T1000 (cell line): Measurements from ENCODE around the gene GPR3.

Source experiments
- DNase-seq: peaks from one replicate; lab custom pipeline; 2025; ENCODE audit warnings: mixed read lengths; lab: John Stamatoyannopoulos, UW

The GPR3 gene, protein sequence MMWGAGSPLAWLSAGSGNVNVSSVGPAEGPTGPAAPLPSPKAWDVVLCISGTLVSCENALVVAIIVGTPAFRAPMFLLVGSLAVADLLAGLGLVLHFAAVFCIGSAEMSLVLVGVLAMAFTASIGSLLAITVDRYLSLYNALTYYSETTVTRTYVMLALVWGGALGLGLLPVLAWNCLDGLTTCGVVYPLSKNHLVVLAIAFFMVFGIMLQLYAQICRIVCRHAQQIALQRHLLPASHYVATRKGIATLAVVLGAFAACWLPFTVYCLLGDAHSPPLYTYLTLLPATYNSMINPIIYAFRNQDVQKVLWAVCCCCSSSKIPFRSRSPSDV

DNA sequence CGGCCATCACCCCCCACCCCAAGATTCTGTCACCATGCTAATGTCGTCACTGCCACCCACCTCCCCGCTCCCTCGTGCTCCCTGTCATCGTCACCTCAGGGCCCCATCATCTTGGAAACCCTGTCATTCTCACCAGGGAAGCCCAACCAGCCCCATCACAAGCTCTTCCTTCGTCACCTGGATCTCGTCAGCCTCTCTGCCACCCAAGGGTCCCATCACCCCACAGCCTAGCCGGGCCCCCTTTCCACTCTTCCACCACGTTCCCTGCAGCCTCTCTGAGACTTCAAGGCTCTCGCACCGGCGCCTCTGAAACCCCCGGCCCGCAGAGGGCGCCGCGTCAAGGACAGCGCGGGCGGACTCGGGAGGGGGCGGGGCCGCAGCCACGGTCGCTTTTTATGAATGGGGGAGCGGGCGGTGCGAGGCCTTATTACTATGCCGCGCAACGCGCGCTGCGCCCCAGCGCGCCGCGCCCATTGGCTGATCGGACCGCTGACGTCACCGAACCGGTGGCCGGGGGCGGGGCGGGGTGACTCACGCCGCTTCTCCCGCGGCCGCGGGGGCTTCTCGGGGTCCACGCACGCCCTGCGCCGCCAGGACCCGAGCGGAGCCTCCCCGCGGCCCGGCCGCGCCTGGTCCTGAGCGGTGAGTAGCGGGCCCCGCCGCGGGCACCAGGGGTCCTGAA, at the start of gene GPR3:
GPR3 (plus strand) TSS at position 527 of the 682 bp plus-strand sequence. CDS start 1,177 bp downstream, outside the sequence.
- DNase-seq: peak; percentile 89

GRCh38 chr1:27342778-27343638, 49.4 kb upstream of the GPR3 start:
- DNase-seq: no peak

GRCh38 chr1:27343639-27344025, 48.8 kb upstream of the GPR3 start:
- DNase-seq: no peak

GRCh38 chr1:27345272-27345671, 47.1 kb upstream of the GPR3 start:
- no peak for DNase-seq

DNA sequence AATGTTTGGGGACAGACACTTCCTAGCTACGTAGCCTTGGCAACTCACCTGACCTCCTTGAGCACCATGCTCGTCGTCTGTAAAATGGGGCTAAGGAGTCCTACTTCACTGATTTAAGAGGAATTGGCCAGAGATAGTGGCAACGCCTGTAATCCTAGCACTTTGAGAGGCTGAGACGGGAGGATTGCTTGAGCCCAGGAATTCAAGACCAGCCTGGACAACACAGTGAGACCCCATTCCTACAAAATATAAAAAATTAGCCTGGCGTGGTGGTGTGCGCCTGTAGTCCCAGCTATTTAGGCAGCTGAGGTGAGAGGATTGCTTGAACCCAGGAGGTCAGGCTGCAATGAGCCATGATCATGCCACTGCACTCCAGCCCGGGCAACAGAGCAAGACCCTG, 46.1 kb upstream of the GPR3 start:
- no peak for DNase-seq

DNA sequence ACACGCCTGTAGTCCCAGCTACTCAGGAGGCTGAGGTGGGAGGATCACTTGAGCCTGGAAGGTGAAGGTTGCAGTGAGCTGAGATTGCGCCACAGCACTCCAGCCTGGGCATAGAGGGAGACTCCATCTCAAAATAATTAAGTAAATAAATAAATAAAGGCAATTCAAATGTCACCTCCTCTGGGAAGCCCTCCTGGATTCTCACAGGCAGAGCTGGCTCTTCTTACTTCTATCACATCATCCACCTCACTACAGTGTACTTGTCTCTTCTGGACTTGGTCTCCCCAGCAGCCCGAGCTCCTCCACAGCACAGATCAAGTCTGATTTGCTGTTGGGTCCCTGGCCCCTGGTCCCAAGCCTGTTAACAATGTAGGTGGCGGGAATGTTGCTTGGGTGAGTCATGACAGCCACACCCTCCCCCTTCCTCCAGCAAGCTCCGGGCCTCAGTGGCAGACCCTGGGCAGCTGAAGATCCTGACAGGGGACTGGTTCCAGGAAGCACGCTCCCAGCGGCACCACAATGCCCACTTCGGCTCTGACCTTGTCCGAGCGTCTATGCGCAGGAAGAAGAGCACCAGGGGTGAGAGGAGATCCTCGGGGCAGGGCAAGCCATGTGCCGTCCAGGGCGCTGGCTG, 45.3 kb upstream of the GPR3 start:
- DNase-seq: no peak

- no peak for DNase-seq
Measured at GRCh38 chr1:27348861-27349783, 43.3 kb upstream of the GPR3 start.

GRCh38 chr1:27349784-27350662, 42.4 kb upstream of the GPR3 start:
- no peak for DNase-seq

DNA sequence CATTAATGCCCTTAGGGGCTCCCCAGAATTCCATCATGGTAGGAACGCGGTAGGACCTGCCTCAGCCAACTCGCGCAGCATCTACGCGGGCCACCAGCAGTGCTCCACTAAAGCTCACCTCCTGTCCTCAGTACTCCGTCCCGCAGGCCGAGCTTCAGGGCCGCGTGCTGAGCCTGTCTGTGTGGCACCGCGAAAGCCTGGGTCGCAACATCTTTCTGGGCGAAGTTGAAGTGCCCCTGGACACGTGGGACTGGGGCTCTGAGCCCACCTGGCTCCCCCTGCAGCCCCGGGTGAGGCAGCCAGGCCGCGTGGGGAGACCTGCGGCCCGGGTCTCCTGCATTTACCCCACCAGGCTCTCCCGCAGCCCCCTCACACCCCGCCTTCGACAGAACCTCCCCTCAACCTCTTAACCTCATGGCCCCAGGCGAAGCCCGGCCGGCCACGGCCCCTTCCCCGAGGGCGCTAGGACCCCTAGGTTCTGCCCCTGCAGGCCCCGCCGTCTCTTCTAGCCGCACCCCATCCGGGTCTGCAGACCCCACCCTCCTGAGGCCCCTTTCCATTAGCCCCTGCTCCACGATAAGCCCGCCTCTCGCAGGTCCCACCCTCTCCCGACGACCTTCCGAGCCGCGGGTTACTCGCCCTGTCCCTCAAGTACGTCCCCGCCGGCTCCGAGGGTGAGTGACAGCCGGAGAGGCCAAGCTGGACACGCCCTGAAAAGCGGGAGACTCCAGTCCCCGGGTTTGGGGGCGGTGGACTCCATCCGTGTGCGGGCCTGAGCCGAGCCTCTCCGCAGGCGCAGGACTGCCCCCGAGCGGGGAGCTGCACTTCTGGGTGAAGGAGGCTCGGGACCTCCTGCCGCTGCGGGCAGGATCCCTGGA, 41.5 kb upstream of the GPR3 start:
- DNase-seq: no peak

DNA sequence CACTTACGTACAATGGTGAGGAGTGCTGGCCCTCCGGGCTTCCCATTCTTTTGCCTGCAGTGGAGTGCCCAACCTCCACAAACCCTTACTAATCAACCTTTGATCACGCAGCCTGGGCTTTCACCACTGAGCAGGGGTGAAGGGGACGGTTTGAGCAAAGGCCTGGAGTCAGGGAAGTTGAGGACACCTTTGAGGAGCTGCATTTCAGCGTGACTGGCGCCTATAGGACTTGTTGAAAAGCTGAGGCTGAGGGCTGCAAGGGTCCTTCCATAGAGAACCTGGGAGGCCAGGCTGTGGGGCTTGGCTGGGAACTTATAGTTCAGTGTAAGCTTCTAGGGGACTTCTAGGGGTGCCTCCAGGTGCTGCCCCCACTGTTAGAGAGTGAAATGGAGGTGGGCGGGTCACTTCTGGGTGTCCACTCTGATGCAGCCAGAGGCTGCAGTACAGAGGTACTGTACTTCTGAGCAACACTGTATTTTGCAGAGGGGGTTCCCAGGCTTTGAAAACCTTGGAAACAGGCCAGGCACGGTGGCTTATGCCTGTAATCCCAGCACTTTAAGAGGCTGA, 40.8 kb upstream of the GPR3 start:
- no peak for DNase-seq

DNA sequence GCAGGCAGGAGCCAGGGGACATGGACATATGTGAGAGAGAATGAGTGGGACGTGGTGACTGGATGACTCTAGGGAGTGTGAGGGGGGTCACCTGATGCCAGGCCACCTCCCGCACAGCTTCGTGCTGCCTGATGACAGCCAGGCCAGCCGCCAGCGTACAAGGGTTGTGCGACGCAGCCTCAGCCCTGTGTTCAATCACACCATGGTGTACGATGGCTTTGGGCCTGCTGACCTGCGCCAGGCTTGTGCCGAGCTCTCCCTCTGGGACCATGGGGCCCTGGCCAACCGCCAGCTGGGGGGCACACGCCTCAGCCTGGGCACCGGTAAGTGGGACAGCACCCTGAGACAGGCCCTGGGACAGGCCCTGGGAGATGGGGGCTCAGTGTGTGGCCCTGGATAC, 39.3 kb upstream of the GPR3 start:
- DNase-seq: no peak

GRCh38 chr1:27353629-27354028, 38.8 kb upstream of the GPR3 start:
- DNase-seq: no peak

DNA sequence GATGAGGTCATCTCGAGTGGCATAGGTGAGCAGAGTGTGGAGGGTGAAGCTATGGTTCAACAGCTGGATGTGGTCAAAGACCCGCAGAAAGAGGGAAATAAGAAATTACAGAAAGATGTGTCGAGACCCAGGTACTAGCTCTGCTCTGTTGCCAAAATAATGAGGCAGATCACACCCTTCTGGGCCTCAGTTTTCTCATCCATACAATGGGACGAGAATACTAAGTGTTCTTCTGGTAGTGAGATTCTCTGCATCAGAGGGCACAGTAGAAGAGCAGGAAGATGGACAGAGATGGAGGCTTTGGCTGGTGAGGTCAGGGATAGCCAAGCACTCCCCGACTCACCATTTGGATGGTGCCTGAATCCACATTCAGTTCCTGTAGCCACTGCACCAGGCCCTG, 36.7 kb upstream of the GPR3 start:
- DNase-seq: no peak

- DNase-seq: no peak
Measured at GRCh38 chr1:27356277-27356618, 36.2 kb upstream of the GPR3 start.

GRCh38 chr1:27356619-27357280, 35.7 kb upstream of the GPR3 start:
- no peak for DNase-seq

DNA sequence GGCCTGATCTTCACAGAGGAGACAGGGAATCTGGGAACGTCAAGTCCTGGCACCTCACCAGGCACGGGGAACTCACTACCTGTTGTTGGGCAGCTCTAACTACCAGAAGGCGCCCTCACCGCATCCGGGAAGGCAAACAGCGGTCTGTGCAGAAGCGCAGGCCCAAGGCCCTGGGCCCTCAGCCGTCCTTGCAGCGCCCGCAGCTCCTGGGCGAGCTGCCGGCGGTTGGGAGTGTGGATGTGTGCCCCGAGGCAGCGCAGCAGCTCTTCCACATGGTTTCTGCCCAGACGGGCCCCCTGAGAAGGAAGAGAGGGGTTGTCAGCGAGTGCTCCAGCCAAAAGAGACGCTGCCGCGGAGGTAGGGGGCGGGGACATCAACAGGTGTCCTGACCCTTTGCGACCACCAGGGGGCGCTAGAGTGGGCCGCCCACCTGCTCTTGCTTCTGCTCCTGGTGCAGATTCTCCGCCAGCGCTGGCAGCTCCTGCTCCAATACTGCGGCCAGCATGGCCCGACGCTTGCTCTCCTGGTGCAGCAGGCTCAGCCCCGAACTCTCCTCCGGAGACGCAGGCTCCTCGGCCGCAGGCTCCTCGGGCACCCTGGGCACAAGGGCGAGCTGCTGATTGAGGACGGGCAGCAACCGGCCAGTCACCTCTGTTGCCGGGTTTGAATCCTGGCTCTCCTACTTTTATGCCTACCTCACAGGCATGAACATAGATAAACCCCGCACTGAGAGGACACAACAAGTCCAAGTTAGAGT, 35.0 kb upstream of the GPR3 start:
- DNase-seq: peak; percentile 16
